GM18861 (cell line): ENCODE results near the gene VPS26C.

Experiments used
- ATAC-seq: cut with Tn5 transposase; IDR thresholded peaks from one replicate; pipeline ENCODE4 v1.9.1; 2021; ENCODE audit not compliant: unreplicated experiment

The VPS26C gene

DNA sequence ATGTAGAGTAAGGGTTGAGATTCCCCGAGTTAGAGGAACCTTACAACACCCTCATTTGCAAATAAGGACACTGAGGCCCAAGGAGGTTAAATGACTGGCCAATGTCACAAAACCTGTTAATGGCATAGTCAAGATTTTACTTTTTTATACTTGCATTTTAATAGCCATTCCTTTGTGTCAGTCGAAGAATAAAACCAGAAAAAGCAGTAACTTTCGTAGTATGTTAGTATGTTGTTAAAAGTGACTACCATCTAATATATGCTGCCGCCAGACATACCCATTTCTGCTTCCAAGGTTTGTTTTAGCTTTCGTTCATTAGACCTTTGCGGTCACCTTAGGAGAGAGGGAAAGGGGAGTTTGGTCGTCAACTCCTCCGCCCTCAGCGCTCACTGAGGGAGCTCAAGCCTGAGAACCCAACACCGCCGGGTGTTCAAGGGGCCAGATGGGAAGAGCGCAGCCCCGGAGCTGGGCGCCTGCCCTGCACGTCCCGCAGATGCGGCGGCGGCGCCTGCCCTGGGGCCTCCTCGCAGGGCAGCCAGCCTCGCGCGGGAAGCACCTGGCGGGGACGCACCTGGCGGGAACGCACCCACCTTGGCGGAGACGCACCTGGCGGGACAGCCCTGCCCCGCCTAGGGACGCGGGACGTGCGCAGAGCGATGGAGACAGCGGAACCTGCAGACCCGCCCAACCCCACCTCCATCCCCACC, 466 bp downstream of the VPS26C start:
- ATAC-seq, result peak; percentile 1

DNA sequence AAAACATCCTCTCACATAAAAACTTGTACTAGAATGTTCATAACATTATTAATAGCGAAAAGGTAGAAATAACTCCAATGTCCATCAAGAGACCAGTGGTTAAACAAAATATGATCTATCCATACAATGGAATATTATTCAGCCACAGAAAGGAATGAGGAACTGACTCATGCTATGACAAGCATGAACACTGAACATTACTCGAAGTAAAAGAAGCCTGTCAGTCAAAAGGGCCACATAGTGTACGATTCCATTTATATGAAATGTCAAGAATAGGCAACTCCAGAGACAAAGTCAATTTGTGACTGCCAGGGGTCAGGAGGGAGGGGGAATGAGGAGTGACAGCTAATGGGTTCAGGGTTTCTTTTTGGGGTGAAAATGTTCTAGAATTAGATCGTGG, 2.3 kb downstream of the VPS26C start:
- ATAC-seq, result no peak

DNA sequence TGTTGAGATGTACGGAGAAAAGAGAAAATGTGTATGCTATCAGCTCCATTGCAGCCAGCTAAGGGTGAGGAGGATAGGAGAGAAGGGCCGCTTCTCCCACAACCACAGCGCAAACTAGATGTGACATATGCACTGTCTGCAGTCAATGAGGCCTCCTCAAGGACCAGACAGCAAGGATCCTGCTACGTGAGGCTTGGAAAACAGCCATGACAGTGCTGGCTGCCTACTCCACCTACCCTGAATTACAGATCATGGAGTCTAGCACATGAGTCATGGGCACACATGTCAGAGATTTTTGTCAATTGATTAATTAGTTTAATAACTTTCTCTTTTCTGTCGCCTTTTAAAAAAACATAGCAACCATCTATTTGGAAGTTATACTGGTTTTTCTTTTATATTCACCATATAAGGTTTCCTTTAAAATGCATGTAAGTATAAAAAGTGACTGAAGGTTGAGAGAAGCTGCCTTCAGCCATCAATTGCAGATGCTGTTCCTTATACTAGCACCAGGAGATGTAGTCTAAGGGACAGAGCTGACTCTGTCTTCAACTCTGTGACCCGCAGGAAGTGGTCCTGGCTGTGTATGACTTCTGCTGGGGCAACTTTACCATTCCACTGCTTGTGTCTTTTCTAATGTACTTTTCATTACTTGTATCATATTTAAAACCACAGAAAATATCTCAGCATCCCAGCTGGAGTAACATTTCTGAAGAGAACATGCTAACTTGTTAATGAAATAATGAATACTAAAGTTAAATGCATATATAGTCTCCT, 3.1 kb downstream of the VPS26C start:
- ATAC-seq, result no peak

DNA sequence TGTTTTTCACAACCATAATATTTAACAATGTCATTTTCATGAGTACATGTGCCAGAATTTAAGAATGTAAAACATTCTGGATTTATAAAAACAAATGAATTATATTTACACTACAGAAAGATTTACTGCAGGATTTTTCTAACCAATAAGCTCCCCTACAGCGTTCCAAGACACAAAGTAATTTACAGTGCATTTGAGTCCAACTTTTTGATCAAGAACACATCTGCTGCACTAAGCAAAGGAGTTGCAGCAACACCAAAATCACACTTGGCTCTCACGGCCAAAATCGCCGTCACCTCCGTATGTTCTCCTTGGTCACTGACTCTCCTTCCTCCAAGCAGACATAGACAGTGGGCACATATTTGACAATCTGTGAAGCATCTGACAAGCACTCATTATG, 7.7 kb downstream of the VPS26C start:
- no peak for ATAC-seq

DNA sequence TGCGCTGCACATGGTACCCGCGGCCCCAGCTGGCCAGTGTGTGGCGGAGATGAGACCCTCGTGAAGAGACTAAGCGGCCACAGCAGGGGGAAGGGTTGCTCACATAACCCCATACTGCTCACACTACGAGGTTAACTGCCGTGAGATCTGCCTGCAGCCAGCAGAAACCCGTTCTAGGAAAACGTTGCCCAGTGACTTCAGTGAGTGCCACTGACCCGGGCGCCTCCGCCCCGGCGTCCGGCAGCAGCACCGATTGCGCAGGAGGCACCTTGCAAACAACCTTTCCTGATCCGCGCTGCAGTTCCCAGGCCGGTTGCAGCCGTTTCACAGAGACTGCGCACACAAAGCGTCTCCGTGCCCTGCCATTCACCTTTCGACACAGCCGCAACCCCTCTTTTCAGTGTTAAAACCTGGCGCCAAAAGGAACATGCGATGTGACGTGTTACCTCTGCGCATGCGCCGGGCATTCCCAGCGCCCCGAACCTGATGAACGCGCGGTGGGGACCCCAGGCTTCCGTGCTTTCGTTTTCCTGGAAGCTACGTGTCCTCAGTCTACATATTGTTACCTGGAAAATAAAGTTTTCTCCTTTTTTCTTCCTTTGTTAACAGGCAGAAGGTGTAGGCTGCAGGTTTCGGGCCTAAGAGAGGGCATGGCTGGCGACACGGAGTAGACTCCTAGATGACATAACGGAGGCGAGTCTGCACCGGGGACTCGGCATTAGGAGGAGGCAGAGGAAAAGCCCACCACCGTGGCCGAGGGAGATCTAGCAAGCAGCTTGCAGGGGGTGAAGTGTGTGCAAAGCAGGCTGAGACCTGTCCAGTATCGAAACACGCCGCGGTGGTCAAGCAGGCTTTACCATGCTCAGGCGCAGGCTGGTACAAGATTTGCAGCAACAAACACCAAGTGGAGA, 8.9 kb downstream of the VPS26C start:
- ATAC-seq, result peak; percentile 51

DNA sequence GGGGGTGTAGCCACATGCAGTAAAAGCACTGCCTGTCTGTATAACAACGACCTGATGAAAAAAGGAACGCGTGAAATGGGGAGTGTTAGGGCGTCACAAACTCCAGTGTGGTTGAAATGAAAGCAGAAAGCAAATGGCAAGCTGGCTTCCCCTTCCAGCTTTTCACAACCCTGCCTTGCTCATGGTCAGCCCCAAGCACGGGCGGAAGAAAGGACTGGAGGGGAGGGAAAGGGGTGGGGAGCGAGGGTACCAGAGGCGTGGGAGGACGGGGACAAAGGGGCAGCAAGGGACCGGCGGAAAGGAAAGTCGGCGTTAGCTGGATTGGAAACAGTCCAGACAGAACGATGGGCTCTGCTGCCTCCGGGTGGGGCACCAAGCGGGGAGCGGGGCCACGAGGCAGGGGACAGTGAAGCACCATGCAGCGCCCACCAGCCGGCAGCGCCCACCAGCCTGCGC, 9.6 kb downstream of the VPS26C start:
- ATAC-seq, result peak; percentile 25

DNA sequence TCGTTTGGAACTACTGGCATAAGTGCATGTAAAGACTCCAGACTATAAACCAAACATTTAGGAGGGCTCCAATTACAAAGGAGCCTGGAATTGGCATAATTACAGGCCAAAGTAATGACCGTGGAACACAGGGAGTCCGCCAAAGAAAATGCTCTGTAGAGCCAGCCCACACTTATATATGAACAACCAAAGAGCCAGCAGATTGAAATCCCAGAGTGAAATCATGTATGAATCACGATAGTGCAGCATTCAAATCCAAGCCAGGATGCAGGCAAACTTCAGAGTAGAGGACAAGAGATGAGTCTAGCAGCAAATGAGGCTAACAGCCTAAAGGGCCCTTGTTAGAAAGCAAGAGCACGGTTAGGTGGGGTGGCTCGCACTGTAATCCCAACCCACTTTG, 13.1 kb downstream of the VPS26C start:
- no peak for ATAC-seq

DNA sequence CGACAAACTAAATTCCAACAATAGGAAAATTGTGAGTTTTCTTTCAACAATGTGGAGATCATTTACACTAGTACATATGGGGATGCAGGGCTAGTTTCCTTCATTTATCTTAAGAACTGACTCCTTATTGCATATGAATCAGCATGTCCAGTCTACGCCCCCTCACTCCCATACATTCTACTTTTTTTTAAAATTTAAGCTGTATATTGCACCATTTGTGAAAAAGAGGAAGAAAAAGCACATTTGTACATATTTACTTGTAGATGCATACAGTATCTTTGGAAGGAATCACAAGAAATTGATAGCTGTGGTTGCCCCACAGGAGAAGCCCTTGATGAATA, 15.9 kb downstream of the VPS26C start:
- no peak for ATAC-seq

DNA sequence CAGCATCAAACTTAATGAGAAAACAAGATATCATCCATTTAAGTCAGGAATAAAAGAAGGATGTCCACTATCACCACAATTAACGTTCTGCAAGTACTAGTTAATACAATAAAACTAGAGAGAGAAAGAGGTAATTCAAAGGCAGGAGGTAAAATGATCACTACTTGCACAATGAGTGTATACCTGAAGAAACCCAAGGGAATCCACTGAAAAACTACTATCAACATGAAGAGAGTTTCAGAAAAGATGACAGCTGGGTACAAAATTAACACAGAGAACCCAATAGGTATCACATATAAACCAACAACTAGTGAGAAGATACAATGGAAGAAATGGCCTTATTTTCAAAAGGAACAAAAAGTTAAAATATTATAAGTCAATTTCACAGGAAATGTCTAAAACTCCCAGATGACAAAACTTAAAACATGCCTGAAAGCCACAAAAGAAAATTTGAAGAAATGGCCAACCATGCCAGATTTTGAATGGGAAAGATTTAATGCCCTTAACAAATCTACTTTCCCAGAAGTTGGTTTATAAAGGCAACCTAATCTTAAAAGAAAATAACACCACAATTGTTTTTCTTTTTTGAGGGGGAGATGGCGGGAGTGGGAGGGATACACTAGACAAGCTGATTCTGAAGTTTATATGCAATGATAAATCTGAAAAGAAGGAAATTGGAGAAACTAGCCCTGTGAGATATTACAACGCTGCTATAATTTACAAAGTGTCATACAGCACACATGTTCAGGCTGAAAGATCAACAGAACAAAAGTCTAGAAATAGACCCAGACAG, 17.8 kb downstream of the VPS26C start:
- no peak for ATAC-seq

DNA sequence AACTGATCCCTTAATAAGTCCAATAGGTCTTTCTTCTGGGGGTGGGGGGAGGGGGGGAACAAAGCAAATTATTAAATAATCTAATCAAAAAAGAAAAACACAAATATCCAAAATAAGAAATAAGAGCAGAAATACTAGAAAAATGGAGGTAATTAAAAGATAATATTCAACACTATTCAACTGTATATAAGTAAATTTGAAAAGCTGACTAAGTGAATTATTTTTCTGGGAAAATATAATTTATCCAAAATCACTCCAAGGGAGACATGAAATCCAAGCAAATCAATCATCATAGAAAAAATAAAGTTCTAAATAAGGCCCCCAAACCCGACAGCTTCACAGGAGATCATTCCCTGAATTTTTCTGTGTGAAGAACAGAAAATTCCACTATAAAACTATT, 18.8 kb downstream of the VPS26C start:
- ATAC-seq, result no peak

DNA sequence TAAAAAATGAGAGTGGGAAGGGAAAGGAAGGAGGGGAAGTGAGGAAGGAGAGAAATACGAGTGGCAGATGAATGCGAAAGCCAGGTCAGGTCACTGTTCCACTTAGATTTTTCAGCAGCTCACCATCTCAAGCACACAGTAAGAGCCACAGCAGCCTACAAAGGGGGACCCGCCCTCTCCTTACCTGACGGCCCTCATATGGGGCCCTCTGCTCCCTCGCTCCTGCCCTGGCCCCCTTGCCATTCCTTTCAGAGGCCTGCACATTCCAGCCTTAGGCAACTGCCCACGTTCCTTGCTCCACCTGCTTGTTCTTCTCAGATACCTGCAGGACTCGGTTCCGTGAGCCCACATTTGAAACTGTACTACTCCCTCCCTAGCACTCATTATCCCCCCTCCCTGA, 22.0 kb downstream of the VPS26C start:
- ATAC-seq, result no peak

DNA sequence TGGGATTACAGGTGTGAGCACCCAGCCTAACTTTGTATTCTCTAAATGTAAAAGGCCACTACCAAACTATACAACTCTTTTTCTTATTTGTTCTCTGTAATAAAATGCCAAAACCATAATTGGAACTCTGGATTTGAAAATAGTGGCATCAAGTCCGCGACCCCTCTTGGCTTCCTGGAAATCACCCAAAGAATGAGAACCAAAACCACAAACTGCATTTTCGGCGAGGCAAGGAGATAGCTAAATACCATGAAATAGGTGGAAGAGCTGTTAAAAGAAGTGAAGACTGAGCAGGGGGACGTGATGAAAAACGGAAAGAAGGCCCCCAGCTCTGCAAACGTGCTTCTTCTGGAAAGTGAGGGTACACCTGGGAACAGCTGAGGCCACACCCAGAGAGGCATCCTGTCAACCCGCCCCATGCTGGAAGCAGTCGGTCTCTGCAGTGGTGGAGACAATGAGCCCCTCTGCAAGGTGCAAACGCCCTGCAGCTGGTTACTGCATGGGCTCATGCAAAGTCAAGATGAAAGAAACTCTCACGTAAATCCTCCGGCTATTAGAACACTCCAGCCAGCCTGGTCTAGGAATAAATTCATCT, 22.5 kb downstream of the VPS26C start:
- ATAC-seq, result no peak

DNA sequence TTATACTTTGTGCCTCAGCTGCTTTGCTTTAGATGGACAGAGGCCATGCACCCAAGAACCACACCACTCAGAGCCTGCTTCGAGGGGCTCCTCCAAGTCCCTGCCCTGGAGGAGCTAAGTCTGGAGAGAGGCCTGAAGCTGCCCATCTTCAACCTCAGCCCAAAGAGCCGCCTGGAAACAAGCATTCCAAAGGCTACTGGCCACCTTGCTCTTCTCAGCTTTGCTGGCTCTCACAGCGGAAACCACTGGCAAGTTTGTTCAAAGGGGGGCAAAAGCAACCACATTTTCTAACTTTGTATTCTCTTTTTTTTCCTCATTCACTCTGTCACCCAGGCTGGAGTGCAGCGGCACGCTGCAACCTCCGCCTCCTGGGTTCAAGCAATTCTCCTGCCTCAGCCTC, 23.2 kb downstream of the VPS26C start:
- ATAC-seq, result no peak

DNA sequence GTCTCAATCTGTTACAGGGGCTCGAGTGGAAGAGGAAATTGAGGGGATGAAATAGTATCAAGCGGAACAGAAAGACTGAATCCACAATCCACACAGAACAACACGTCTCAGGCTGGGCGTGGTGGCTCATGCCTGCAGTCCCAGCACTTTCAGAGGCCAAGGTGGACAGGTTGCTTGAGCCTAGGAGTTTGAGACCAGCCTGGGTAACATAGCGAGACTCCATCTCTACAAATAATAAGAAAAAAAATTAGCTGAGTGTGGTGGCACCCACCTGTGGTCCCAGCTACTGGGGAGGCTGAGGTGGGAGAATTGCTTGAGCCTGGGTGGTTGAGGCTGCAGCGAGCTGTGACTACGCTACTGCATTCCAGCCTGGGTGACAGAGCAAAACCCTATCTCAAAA, 25.7 kb downstream of the VPS26C start:
- ATAC-seq, result no peak

DNA sequence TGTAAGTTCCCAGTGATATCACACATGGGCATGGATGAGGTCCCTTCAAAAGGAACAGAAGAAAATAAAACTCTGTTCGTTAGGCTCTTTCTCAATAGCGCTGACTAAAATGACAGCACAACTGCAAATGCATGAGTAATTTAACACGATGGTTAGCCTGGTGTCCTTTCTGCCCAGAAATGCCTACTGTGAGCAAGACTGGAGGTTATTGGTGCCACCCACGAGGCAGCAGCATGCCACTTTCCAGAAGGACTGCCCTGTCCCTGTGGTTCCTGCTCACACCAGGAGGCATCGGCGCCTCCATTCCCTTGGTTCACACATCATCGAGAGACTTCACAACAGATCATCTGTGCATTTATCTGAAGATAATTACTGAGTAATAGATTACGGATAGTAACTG, 26.2 kb downstream of the VPS26C start:
- ATAC-seq, result no peak

DNA sequence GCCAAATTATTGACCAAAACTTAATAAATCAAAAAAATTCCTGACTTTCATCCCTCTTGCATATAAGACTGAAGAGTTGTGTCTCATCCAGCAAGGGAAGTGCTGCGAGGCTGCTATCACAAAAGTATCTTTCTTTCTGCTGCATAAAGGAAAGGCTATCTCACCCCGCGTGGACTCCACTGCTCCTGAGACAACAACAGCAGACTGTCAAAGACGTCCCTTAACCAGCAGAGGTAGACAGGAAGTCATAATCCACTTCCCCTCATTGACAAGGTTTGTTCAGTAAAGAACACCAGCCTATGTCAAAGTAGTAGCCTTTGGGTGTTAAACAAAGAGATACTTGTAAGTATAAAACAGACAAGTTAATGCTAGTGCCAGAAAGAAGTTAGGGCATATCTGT, 29.4 kb downstream of the VPS26C start:
- no peak for ATAC-seq

DNA sequence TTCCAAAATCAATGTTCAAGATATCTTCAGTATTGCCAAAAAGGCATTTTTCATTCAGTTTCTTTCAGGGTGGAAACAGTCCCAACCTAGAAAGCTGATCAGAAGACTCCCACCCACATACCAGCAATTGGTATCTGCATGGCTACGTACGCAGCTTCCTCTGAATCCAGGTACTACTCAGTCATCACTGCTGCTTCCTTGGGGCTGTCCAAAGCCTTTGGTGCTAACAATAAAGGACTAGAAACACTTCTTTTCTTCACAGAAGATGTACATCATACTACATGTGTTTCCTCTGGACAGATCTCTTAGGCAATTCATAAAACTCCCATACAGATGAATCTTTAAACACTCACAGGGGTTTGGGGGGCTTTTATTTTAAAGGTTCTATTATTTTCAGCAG, 29.8 kb downstream of the VPS26C start:
- no peak for ATAC-seq

DNA sequence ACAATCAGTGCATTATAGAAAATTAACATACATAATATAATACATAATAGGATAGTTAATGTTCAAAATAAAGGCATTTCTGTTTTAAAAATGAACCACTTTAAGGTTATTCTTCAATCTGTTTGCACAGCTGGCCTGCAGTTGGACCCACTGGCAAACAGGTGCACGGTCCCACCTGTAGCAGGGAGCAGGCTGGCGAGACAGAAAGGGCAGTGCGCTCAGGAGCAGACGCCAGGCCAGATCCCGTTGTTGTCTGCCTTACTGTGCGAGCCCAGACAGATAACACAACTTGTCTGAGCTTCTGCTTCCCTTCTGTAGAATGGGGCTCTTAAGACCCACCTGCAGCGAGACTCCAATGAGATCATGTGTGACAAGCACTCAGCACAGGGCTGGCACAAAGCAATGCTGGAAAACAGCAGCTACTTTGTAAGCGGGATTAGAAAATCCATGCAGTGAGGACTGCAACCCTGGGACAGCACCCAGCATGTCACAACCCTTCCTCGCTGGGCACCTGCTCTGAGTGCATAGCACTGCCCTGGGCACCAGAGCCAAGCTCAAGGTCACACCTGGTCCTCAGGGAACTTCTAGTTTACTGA, 33.5 kb downstream of the VPS26C start:
- ATAC-seq, result no peak

DNA sequence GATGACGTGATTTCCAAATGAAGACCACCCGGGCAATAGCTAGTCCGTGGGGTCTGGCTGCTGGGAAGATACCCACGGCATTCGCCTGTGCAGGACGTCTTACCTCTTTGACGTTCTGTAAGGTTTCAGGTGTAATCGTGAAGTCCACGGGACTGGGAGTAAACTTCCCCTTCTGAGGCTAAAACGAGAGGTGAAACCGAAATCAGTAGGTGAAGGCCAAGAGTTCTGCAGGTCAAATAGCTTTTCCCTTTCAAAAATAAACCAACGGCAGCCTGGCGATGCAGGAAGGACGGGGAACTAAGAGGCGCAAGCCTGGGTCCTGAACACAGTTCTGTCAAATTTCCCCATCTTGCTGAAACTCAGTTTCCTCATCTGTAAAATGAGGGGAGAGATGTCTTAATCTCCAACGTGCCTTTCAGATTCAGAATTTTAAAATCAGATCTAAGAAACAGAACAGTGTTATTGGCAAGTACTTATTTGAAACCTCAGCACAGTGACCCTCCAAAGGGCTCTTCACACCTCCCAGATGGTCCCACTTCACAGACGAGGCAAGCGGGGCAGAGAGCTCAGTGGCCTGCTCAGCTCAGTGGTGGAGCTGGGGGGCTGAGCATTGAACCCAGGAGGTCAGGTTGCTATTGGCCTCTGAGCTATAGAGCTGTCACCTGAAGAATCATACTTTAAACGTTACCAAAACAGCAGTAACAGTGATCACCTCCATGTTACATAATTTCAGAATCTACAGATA, 34.7 kb downstream of the VPS26C start:
- no peak for ATAC-seq
